Heart left ventricle (tissue), 13 donors: Measurements from ENCODE around the gene CNDP2.

Experiments used
- POLR2A ChIP-seq, 2 donors: fragments of 450-650 bp; IDR thresholded peaks; one replicate each; pipeline ENCODE4 v1.6.1; 2017; ENCODE audit warnings: antibody characterized with exemption in 2 of 2, mild to moderate bottlenecking in 2 of 2, moderate library complexity in 2 of 2
- TF ChIP-seq, protein P1 (sequence below), 12 donors: fragments of 200-600 bp; sonication (generic) in 4 of 12; IDR thresholded peaks; one replicate each; pipeline versions ENCODE4 v1.5.0 to v1.8.0; 2018 to 2022; ENCODE audit warnings: antibody characterized with exemption in 12 of 12, mild to moderate bottlenecking in 5 of 12
- donor health status: ischemic (EF 13 %, LVEDD 7.1; RV severe dilation, severe dysfunction).
- donor health status: DM: no; HTN: yes; CAD: no.
- donor health status: DM: no; HTN: no; CAD: no.
- donor health status: ischemic (EF 25% LVEDD 6.9; RV normal size, moderate dysfunction).
- donor health status: ischemic (EF 25% LVEDD 5.7; RV mildly dilated, moderate dysfunction).
- donor health status: ischemic (EF 35%, LVEDD 5.7; RV mildly dilated, moderate dysfunction).
- donor health status: nonischemic (EF 11% LVEDD 7.7; RV severe dilation, severe dysfunction).
- donor health status: DM: yes; HTN: yes; CAD: no.
- donor health status: PGD.
- donor health status: ischemic (EF 29% LVEDD 5.4; RV normal size, mild dysfunction).
- donor health status: nonischemic (EF 23%, LVEDD 6.1; RV moderate dilation, normal function).

DNA sequence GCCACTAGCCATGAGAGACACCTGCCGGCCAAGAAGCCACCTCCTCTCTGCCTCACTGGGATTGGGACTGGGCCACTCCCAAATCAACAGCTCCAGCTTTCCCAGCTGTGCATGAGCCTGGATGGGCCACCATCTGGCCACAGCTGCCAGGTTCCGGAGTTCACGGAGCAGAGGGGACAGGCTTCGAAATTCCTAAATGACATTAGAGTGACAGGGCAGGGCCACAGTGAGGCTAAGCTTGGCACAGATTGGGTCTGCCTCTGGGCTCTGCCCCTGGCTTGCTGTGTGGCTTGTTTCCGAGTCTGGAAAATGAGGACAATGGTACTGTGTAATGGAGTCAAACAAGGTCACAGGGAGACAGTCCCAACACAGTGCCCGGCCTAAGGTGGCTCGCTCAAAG is 45.5 kb upstream of the CNDP2 start:
- TF ChIP-seq, protein P1, sequence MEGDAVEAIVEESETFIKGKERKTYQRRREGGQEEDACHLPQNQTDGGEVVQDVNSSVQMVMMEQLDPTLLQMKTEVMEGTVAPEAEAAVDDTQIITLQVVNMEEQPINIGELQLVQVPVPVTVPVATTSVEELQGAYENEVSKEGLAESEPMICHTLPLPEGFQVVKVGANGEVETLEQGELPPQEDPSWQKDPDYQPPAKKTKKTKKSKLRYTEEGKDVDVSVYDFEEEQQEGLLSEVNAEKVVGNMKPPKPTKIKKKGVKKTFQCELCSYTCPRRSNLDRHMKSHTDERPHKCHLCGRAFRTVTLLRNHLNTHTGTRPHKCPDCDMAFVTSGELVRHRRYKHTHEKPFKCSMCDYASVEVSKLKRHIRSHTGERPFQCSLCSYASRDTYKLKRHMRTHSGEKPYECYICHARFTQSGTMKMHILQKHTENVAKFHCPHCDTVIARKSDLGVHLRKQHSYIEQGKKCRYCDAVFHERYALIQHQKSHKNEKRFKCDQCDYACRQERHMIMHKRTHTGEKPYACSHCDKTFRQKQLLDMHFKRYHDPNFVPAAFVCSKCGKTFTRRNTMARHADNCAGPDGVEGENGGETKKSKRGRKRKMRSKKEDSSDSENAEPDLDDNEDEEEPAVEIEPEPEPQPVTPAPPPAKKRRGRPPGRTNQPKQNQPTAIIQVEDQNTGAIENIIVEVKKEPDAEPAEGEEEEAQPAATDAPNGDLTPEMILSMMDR (IDR thresholded peaks at IDR 0.05): peak in 1 of 12 donors; percentile 8
- TF ChIP-seq POLR2A (IDR thresholded peaks at IDR 0.05): no peak
